Esophagus squamous epithelium (tissue), 5 donors: Measurements from ENCODE around the gene TAF10. TPM values are rescaled to one million over a fixed set of nuclear protein-coding genes. Genes with fewer than 3 reads are reported as not detected.

ENCODE experiments used
- DNase-seq: peaks from one replicate; lab custom pipeline; 2025; lab: John Stamatoyannopoulos, UW
- H3K27ac ChIP-seq, 4 donors: fragments of 200-600 bp; sonication (generic); one replicate each; pipeline ENCODE4 v1.5.1; 2016 to 2019; ENCODE audit warnings: mild to moderate bottlenecking in 1 of 4
- H3K27me3 ChIP-seq, 4 donors: fragments of 200-600 bp; sonication (generic); 1 replicate in 3 of 4; 2 replicates in 1 of 4; pipeline versions ENCODE4 v1.5.1 to v1.6.0; 2017 to 2021; ENCODE audit warnings: antibody characterized with exemption in 1 of 4
- H3K36me3 ChIP-seq, 3 donors: fragments of 200-600 bp; sonication (generic); one replicate each; pipeline ENCODE4 v1.5.1; 2016 to 2019
- H3K4me1 ChIP-seq, 3 donors: fragments of 200-600 bp; sonication (generic); one replicate each; pipeline ENCODE4 v1.5.1; 2017 to 2019
- H3K4me3 ChIP-seq, 4 donors: fragments of 200-600 bp; sonication (generic); 1 replicate in 3 of 4; 2 replicates in 1 of 4; pipeline ENCODE4 v1.5.1; 2016 to 2019; ENCODE audit warnings: mild to moderate bottlenecking in 2 of 4, moderate library complexity in 1 of 4
- H3K9me3 ChIP-seq, 3 donors: fragments of 200-600 bp; sonication (generic); one replicate each; pipeline ENCODE4 v1.5.1; 2016 to 2019
- POLR2A ChIP-seq, 4 donors: fragments of 450-650 bp; IDR thresholded peaks; one replicate each; pipeline ENCODE4 v1.6.1; 2017; ENCODE audit warnings: antibody characterized with exemption in 4 of 4, mild to moderate bottlenecking in 4 of 4, moderate library complexity in 3 of 4
- WGBS, 2 donors: methylation state at CpG; one replicate each; pipeline ENCODE4 v1.1.5; 2018; 5-methylcytosine and 5-hydroxymethylcytosine counted together
- intact Hi-C: fragments of 100-400 bp; cut with DNase I; formaldehyde crosslinking; loops from one replicate; pipeline ENCODE4 v1.15.0; 2022
- total RNA-seq, 4 donors: library from RNA; depleted of rRNA; stranded (reverse); fragments of >200 nt; gene quantifications; one replicate each; pipeline ENCODE4 v1.1.0, GENCODE V29; 2016
- TF ChIP-seq, protein P1 (sequence below), 6 experiments: fragments of 450-650 bp in 4 of 6; fragments of 200-600 bp in 2 of 6; sonication (generic) in 2 of 6; IDR thresholded peaks; one replicate each; pipeline ENCODE4 v1.5.1; 2016 to 2019; ENCODE audit warnings: antibody characterized with exemption in 6 of 6, mild to moderate bottlenecking in 4 of 6, moderate library complexity in 4 of 6
- donor health status: DM: yes; HTN: yes; CAD: no.

TAF10 gene
- total RNA-seq, 4 donors from 2014 or later = 31.9 to 69.2 (median 48.6) TPM

DNA sequence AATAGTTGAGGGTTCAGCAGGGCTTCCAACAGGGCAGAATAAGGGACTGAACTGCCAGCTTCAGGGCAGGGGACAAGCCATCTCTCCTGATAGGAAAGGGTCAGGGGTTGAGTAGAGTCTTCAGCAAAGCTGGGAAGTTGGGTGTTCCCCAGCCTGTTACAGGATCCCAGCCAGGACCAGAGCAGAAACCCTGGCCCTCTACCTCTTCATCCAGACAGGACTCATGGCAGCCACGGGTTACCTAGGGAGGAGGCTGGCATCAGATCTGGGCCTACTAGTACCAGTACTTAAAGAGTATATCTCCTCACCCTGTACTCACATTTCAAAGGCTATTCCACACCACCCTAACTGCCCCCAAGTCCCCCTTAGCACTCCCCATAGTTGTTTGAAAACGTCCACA lies 2.4 kb upstream of the TAF10 start:
- 71 to 100% methylated on average over 1 of the region's 2 CpGs for WGBS, 2 donors
- no peaks in the 10 kb centered on the region for H3K9me3 ChIP-seq
- H3K27me3 ChIP-seq = no peaks in the 10 kb centered on the region
- H3K27ac ChIP-seq = peak overlapping the region in 1 of 4 donors; percentile 38
- H3K36me3 ChIP-seq = peaks cover 17 to 49% (median 23%) of the 10 kb centered on the region in 3 donors
- TF ChIP-seq POLR2A (IDR thresholded peaks at IDR 0.05) = no peak
- TF ChIP-seq, protein P1, sequence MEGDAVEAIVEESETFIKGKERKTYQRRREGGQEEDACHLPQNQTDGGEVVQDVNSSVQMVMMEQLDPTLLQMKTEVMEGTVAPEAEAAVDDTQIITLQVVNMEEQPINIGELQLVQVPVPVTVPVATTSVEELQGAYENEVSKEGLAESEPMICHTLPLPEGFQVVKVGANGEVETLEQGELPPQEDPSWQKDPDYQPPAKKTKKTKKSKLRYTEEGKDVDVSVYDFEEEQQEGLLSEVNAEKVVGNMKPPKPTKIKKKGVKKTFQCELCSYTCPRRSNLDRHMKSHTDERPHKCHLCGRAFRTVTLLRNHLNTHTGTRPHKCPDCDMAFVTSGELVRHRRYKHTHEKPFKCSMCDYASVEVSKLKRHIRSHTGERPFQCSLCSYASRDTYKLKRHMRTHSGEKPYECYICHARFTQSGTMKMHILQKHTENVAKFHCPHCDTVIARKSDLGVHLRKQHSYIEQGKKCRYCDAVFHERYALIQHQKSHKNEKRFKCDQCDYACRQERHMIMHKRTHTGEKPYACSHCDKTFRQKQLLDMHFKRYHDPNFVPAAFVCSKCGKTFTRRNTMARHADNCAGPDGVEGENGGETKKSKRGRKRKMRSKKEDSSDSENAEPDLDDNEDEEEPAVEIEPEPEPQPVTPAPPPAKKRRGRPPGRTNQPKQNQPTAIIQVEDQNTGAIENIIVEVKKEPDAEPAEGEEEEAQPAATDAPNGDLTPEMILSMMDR (IDR thresholded peaks at IDR 0.05) = no peak
- peaks cover 26 to 58% (median 35%) of the 10 kb centered on the region in 3 donors for H3K4me1 ChIP-seq
- intact Hi-C loops = loop anchor here (10.0 kb wide), 1 partner anchor 130 kb away; the partner anchor contains the start of genes ARFIP2 and TIMM10B
- no peak overlapping the region for H3K4me3 ChIP-seq
- no peak for DNase-seq

DNA sequence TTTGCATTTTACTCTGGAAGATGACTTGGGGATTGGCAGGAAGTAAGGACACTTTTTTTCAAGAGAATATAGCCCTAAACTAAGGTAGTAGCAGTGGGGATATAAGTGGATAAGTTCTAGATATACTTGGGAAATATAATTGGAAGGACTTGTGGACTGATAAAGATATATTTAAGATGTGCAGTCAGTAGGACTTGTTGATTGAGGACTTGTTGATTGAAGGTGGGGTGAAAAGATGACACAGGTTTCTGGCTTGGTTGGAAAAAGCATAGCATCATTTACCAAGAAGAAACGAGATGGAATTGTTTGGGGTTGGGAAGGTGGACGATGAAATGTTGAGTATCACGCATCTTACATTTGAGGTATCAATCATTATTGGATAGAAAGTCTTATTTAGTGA lies 1.5 kb upstream of the TAF10 start:
- Histone ChIP-seq H3K27me3 (no peaks in the 10 kb centered on the region), H3K4me3 (no peak overlapping the region), H3K4me1 (peaks cover 24 to 62% (median 35%) of the 10 kb centered on the region in 3 donors), H3K36me3 (peaks cover 27 to 59% (median 29%) of the 10 kb centered on the region in 3 donors), H3K9me3 (no peaks in the 10 kb centered on the region), H3K27ac (peak overlapping the region; percentile 93 to 99 (median 98))
- 90% methylated on average over 3 of the region's 3 CpGs for WGBS, 2 donors
- intact Hi-C loops = loop anchor here (10.0 kb wide), 1 partner anchor 129 kb away; the partner anchor contains the start of genes ARFIP2 and TIMM10B
- no peak for TF ChIP-seq POLR2A (IDR thresholded peaks at IDR 0.05)
- TF ChIP-seq, protein P1 (IDR thresholded peaks at IDR 0.05) = no peak
- DNase-seq = no peak

DNA sequence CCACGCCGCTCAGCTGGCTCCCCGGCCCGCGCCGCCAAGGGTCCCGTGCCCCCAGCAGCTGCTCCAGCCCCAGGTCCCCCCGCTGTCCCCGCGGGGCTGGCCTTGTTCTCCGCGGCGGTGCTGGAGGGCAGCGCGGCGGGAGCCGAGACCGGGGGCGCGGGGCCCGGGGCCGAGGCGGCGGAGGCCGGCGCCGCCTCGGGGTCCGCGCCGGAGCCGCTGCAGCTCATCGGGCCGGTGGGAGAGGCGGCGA lies 128 bp downstream of the TAF10 start:
- Histone ChIP-seq H3K4me3 (peak overlapping the region; percentile 83 to 92 (median 90)), H3K27me3 (no peaks in the 10 kb centered on the region), H3K27ac (peak overlapping the region; percentile 93 to 99 (median 98)), H3K36me3 (peaks cover 34 to 67% (median 36%) of the 10 kb centered on the region in 3 donors), H3K4me1 (peaks cover 12 to 62% (median 36%) of the 10 kb centered on the region in 3 donors), H3K9me3 (no peaks in the 10 kb centered on the region)
- WGBS, 2 donors = no CpG with 5 or more reads among the region's 36 CpGs
- DNase-seq = no peak
- intact Hi-C loops = loop anchor here (10.0 kb wide), 1 partner anchor 127 kb away; the partner anchor contains the start of genes ARFIP2 and TIMM10B
- TF ChIP-seq, protein P1 (IDR thresholded peaks at IDR 0.05) = peak in 1 of 6 experiments; percentile 4
- no peak for TF ChIP-seq POLR2A (IDR thresholded peaks at IDR 0.05)

DNA sequence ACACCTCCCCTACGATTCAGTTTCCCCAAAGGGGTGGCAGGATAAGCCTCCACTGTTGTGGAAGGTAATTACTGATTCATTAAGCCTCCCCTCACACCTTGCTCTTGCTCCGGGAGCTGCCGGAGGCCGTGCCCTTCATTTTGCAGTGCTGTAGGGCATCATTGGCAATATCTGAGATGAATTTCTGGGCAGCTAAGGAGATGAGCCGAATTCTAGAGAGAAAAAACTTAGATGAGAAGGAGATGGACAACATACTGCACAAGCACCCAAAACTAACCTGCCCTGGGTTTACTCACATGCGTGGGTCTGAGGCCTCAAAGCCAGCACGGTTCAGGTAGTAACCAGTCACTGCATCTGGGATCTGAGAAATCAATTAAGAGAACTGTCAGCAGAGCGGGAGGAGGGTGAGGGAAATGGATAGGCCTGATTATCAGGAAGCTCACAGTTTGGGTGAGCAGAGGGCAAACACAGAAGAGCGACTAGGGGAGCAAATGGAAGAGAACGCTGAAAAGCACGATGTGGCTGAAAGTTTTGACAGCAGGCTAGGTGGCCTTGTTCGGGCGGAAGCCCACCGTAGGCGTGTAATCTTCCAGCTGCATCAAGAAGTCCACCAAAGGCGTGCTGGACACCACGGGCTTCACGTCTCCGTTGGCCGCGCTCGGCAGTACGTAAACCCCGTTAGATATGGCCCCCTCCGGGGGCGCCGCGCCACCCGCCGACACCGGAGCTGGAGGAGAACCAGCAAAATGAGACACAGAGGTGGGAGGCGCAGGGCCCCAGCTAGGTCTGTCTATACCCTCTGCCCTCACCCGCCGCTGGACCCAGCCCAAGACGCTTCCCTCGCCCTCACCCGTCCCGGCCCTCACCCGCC lies 689 bp downstream of the TAF10 start:
- H3K9me3 ChIP-seq = no peaks in the 10 kb centered on the region
- intact Hi-C loops = loop anchor here (10.0 kb wide), 1 partner anchor 127 kb away; the partner anchor contains the start of genes ARFIP2 and TIMM10B
- no peaks in the 10 kb centered on the region for H3K27me3 ChIP-seq
- H3K4me3 ChIP-seq = peak overlapping the region; percentile 83 to 92 (median 90)
- no peak for DNase-seq
- H3K27ac ChIP-seq = peak overlapping the region; percentile 93 to 99 (median 98)
- 8 to 10% methylated on average over 25 to 31 of the region's 39 CpGs for WGBS, 2 donors
- peaks cover 16 to 66% (median 42%) of the 10 kb centered on the region in 3 donors for H3K4me1 ChIP-seq
- TF ChIP-seq POLR2A (IDR thresholded peaks at IDR 0.05) = no peak
- TF ChIP-seq, protein P1 (IDR thresholded peaks at IDR 0.05) = no peak
- peaks cover 34 to 61% (median 36%) of the 10 kb centered on the region in 3 donors for H3K36me3 ChIP-seq

DNA sequence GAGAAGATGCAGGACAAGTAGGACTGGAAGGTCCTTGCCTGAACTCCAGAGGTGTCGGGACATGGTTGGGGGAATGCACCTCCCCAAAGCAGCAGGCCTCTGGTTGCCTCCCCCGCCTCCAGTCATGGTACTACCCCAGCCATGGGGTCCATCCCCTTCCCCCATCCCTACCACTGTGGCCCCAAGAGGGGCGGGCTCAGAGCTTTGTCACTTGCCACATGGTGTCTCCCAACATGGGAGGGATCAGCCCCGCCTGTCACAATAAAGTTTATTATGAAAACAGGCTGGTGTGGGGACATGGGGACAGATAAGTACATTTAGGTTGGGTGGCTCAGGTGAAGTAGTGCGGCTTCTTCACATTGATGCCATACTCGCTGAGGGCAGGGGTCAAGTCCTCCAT lies 1.4 kb downstream of the TAF10 start:
- H3K9me3 ChIP-seq = no peaks in the 10 kb centered on the region
- WGBS, 2 donors = 81 to 100% methylated on average over 2 to 3 of the region's 6 CpGs
- H3K4me3 ChIP-seq = peak overlapping the region in 2 of 4 donors; percentile 92
- intact Hi-C loops = loop anchor here (10.0 kb wide), 1 partner anchor 126 kb away; the partner anchor contains the start of genes ARFIP2 and TIMM10B
- peak overlapping the region; percentile 93 to 99 (median 98) for H3K27ac ChIP-seq
- peaks cover 16 to 73% (median 48%) of the 10 kb centered on the region in 3 donors for H3K4me1 ChIP-seq
- peaks cover 34 to 54% (median 35%) of the 10 kb centered on the region in 3 donors for H3K36me3 ChIP-seq
- TF ChIP-seq POLR2A (IDR thresholded peaks at IDR 0.05) = no peak
- no peaks in the 10 kb centered on the region for H3K27me3 ChIP-seq
- DNase-seq = no peak
